ENCODE measurements around the gene KIAA1958. TPM values are rescaled to one million over a fixed set of nuclear protein-coding genes. Genes with fewer than 3 reads are reported as not detected.
"Not testable (repeated sequence)": the region's sequence is repeated elsewhere in the genome, so short reads cannot be mapped to it uniquely, and the experiment has no call there.

Gene KIAA1958
- total RNA-seq, 1 donor from 2014 or later = 4.4 TPM

GRCh38 chr9:112574008-112574407, 87.4 kb downstream of the KIAA1958 start:
- Mint-ChIP-seq H3K27ac (ENCODE audit: unreplicated experiment) (no peak overlapping the region), H3K4me3 (ENCODE audit: unreplicated experiment) (no peak overlapping the region), H3K36me3 (ENCODE audit: low read depth) (peaks cover 7% of the 10 kb centered on the region), H3K9me3 (ENCODE audit: low read depth) (no peaks in the 10 kb centered on the region), H3K27me3 (ENCODE audit: low read depth) (no peaks in the 10 kb centered on the region), H3K4me1 (ENCODE audit: low read depth) (peaks cover 3% of the 10 kb centered on the region)
- TF ChIP-seq CTCF (IDR thresholded peaks at IDR 0.05) = no peak
- no peak for DNase-seq (ENCODE audit: low spot score)

GRCh38 chr9:112575107-112575506, 88.5 kb downstream of the KIAA1958 start:
- TF ChIP-seq CTCF (IDR thresholded peaks at IDR 0.05) = no peak
- H3K27me3 Mint-ChIP-seq (ENCODE audit: low read depth) = no peaks in the 10 kb centered on the region
- H3K27ac Mint-ChIP-seq (ENCODE audit: unreplicated experiment) = no peak overlapping the region
- no peaks in the 10 kb centered on the region for H3K4me1 Mint-ChIP-seq (ENCODE audit: low read depth)
- DNase-seq (ENCODE audit: low spot score) = no peak
- H3K36me3 Mint-ChIP-seq (ENCODE audit: low read depth) = peaks cover 7% of the 10 kb centered on the region
- H3K4me3 Mint-ChIP-seq (ENCODE audit: unreplicated experiment) = no peak overlapping the region
- H3K9me3 Mint-ChIP-seq (ENCODE audit: low read depth) = no peaks in the 10 kb centered on the region

GRCh38 chr9:112581469-112582176, 95.0 kb downstream of the KIAA1958 start:
- no peak overlapping the region for H3K27ac Mint-ChIP-seq (ENCODE audit: unreplicated experiment)
- no peaks in the 10 kb centered on the region for H3K27me3 Mint-ChIP-seq (ENCODE audit: low read depth)
- no peaks in the 10 kb centered on the region for H3K4me1 Mint-ChIP-seq (ENCODE audit: low read depth)
- no peaks in the 10 kb centered on the region for H3K9me3 Mint-ChIP-seq (ENCODE audit: low read depth)
- DNase-seq (ENCODE audit: low spot score) = no peak
- H3K4me3 Mint-ChIP-seq (ENCODE audit: unreplicated experiment) = no peak overlapping the region
- TF ChIP-seq CTCF (IDR thresholded peaks at IDR 0.05) = no peak
- H3K36me3 Mint-ChIP-seq (ENCODE audit: low read depth) = no peaks in the 10 kb centered on the region

- Mint-ChIP-seq H3K27ac (ENCODE audit: unreplicated experiment) (no peak overlapping the region), H3K4me3 (ENCODE audit: unreplicated experiment) (no peak overlapping the region), H3K4me1 (ENCODE audit: low read depth) (no peaks in the 10 kb centered on the region), H3K27me3 (ENCODE audit: low read depth) (no peaks in the 10 kb centered on the region), H3K36me3 (ENCODE audit: low read depth) (no peaks in the 10 kb centered on the region), H3K9me3 (ENCODE audit: low read depth) (no peaks in the 10 kb centered on the region)
- no peak for DNase-seq (ENCODE audit: low spot score)
- no peak for TF ChIP-seq CTCF (IDR thresholded peaks at IDR 0.05)
These were observed 96.0 kb downstream of the KIAA1958 start for GRCh38 chr9:112582371-112583262.

GRCh38 chr9:112586599-112587155, 100.0 kb downstream of the KIAA1958 start:
- no peaks in the 10 kb centered on the region for H3K9me3 Mint-ChIP-seq (ENCODE audit: low read depth)
- no peak for TF ChIP-seq CTCF (IDR thresholded peaks at IDR 0.05)
- no peaks in the 10 kb centered on the region for H3K36me3 Mint-ChIP-seq (ENCODE audit: low read depth)
- no peak overlapping the region for H3K27ac Mint-ChIP-seq (ENCODE audit: unreplicated experiment)
- no peak for DNase-seq (ENCODE audit: low spot score)
- no peak overlapping the region for H3K4me3 Mint-ChIP-seq (ENCODE audit: unreplicated experiment)
- H3K4me1 Mint-ChIP-seq (ENCODE audit: low read depth) = no peaks in the 10 kb centered on the region
- no peaks in the 10 kb centered on the region for H3K27me3 Mint-ChIP-seq (ENCODE audit: low read depth)

GRCh38 chr9:112591875-112592274, 105.2 kb downstream of the KIAA1958 start:
- not testable (repeated sequence) for H3K4me3 Mint-ChIP-seq (ENCODE audit: unreplicated experiment); H3K36me3 Mint-ChIP-seq (ENCODE audit: low read depth); H3K27ac Mint-ChIP-seq (ENCODE audit: unreplicated experiment); H3K4me1 Mint-ChIP-seq (ENCODE audit: low read depth); H3K27me3 Mint-ChIP-seq (ENCODE audit: low read depth); H3K9me3 Mint-ChIP-seq (ENCODE audit: low read depth); DNase-seq (ENCODE audit: low spot score)
